A673 (cell line): ENCODE measurements around the gene CFAP99. TPM values are rescaled to one million over a fixed set of nuclear protein-coding genes. Genes with fewer than 3 reads are reported as not detected.

Experiments used
- BruUV-seq: library from RNA; stranded (reverse); fragments of 400-500 nt; replicated peaks from 2 replicates; lab custom pipeline; 2021; lab: Mats Ljungman, UMichigan
- CTCF ChIA-PET: fragments of 300-600 bp; sonication (Branson Sonifier 250); formaldehyde crosslinking; loops from one replicate; lab custom pipeline; 2022; ENCODE audit warnings: antibody characterized with exemption; lab: Charles Lee
- POLR2A ChIA-PET: fragments of 300-600 bp; sonication (Branson Sonifier 250); formaldehyde crosslinking; loops from one replicate; lab custom pipeline; 2022; ENCODE audit warnings: antibody characterized with exemption; ENCODE audit not compliant: low non-redundant PET; lab: Charles Lee
- DNase-seq: peaks from one replicate; pipeline ENCODE4 v3.0.0-alpha.2; 2015; ENCODE audit warnings: low spot score
- H3K27ac ChIP-seq: fragments of 200-600 bp; sonication (generic); 2 replicates; pipeline ENCODE4 v1.5.1; 2016; ENCODE audit warnings: mixed run types, low read depth, mild to moderate bottlenecking, mixed read lengths, antibody characterized with exemption, low read length; ENCODE audit not compliant: poor library complexity, severe bottlenecking
- H3K27me3 ChIP-seq: fragments of 200-600 bp; sonication (generic); replicated peaks from 2 replicates; pipeline ENCODE4 v1.6.1; 2017; ENCODE audit warnings: mixed run types, low read depth, mild to moderate bottlenecking, mixed read lengths, antibody characterized with exemption, low read length; ENCODE audit not compliant: insufficient read depth, poor library complexity
- H3K36me3 ChIP-seq: fragments of 200-600 bp; sonication (generic); 2 replicates; pipeline ENCODE4 v1.6.1; 2016; ENCODE audit warnings: mixed run types, mild to moderate bottlenecking, mixed read lengths, antibody characterized with exemption, low read length; ENCODE audit not compliant: insufficient read depth, poor library complexity, severe bottlenecking
- H3K4me1 ChIP-seq: fragments of 200-600 bp; sonication (generic); 2 replicates; pipeline ENCODE4 v1.6.1; 2017; ENCODE audit warnings: mixed run types, mild to moderate bottlenecking, mixed read lengths, antibody characterized with exemption, low read length; ENCODE audit not compliant: insufficient read depth, poor library complexity, severe bottlenecking
- H3K4me3 ChIP-seq: fragments of 200-600 bp; sonication (generic); 2 replicates; pipeline ENCODE4 v1.5.1; 2016; ENCODE audit warnings: low read depth, mixed run types, mild to moderate bottlenecking, mixed read lengths, low read length; ENCODE audit not compliant: poor library complexity, severe bottlenecking
- H3K9me3 ChIP-seq: fragments of 200-600 bp; sonication (generic); 2 replicates; pipeline ENCODE4 v1.6.1; 2016; ENCODE audit warnings: mixed run types, low read depth, mild to moderate bottlenecking, mixed read lengths, antibody characterized with exemption, low read length; ENCODE audit not compliant: poor library complexity, severe bottlenecking
- CTCF ChIP-seq: fragments of 300-800, 200-600 bp; sonication (generic); conservative IDR thresholded peaks from 2 replicates; pipeline ENCODE4 v1.5.1; 2017; ENCODE audit warnings: low read depth, mild to moderate bottlenecking, antibody characterized with exemption, low read length, moderate library complexity, mixed read lengths
- EZH2 ChIP-seq: fragments of 200-600 bp; sonication (generic); IDR thresholded peaks from 2 replicates; pipeline ENCODE4 v1.6.1; 2017; ENCODE audit warnings: borderline replicate concordance, low read depth, mild to moderate bottlenecking, mixed read lengths, antibody characterized with exemption, low read length; ENCODE audit not compliant: poor library complexity, severe bottlenecking
- intact Hi-C: fragments of 100-400 bp; cut with micrococcal nuclease; formaldehyde crosslinking; loops from one replicate; pipeline ENCODE4 v1.10.0; 2022; ENCODE audit not compliant: unreplicated experiment
- total RNA-seq: library from RNA; stranded (reverse); gene quantifications from 2 replicates; pipeline ENCODE4 v1.2.3, GENCODE V29; 2021

The CFAP99 gene
- total RNA-seq, 1 experiment from 2014 or later = not detected

- H3K4me3 ChIP-seq = no peak overlapping the region
- H3K9me3 ChIP-seq = no peaks in the 10 kb centered on the region
- CTCF ChIA-PET = no interaction called here
- POLR2A ChIA-PET = no interaction called here
- peaks cover 13% of the 10 kb centered on the region for H3K4me1 ChIP-seq
- H3K27ac ChIP-seq = no peak overlapping the region
- no peak for TF ChIP-seq CTCF
- TF ChIP-seq EZH2 = no peak
- intact Hi-C loops = no loop called here
- H3K36me3 ChIP-seq = no peaks in the 10 kb centered on the region
- no peak for DNase-seq
- no TSS peak for BruUV-seq
- H3K27me3 ChIP-seq = no peaks in the 10 kb centered on the region
Measured at GRCh38 chr4:2395584-2395983, 23.2 kb upstream of the CFAP99 start.

DNA sequence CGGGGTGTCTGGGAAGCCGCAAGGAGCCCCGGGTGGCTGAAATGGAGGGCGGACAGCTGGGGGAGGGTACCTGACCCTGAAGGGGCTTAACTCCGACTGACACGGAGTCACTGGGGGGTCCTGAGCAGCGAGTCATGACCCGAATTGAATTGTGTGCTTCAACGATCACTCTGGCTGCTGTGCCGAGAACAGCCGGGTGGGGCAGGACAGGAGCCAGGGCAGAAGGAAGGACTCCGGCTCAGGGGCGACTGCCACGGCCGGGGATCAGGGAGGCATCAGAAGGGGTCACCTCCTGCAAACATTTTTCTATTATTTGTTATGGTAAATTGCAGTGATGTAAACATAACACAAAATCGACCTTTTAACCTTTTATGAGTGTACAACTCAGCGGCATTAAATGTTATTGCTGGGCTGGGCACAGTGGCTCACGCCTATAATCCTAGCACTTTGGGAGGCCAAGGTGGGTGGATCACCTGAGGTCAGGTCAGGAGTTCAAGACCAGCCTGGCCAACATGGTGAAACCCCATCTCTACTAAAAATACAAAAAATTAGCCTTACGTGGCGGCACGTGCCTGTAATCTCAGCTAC is 21.9 kb upstream of the CFAP99 start:
- CTCF ChIA-PET = no interaction called here
- no peaks in the 10 kb centered on the region for H3K27me3 ChIP-seq
- H3K36me3 ChIP-seq = no peaks in the 10 kb centered on the region
- H3K4me1 ChIP-seq = peaks cover 17% of the 10 kb centered on the region
- H3K4me3 ChIP-seq = no peak overlapping the region
- intact Hi-C loops = no loop called here
- BruUV-seq = no TSS peak
- TF ChIP-seq EZH2 = no peak
- no peak for TF ChIP-seq CTCF
- H3K27ac ChIP-seq = no peak overlapping the region
- H3K9me3 ChIP-seq = no peaks in the 10 kb centered on the region
- DNase-seq = no peak
- POLR2A ChIA-PET = no interaction called here

DNA sequence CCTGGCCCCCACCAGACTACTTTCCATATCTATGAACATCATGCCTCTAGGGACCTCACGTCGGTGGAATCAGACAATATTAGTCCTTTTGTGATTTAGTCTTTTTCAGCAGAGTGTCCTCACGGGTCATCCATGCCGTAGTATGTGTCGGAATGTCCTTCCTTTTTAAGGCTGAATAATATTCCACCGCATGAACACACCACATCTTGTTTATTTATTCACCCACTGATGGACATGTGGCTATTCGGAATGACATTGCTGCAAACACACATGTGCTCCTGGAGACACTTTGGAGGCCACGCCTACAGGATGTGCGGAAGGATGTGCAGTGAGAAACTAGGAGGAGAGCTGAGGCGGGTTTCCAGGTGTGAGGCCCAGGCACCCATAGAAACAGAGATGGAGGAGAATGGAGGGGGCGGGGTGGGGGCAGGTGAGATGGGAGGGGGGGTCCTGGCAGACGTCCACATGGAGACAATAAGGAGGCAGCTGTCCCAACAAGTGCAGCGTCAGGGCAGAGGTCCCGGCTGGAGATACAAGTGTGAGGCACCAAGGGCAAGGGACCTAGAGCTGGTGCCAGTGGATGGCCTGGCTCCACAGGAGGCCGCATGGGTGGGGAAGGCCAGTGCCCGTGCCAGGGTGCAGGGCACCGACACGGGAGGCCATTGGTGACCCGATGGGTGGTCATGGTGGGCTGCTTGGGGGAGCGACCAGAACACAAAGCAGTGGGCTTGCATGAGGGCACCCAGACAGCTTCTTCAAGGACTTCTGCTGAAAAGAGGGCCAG is 21.0 kb upstream of the CFAP99 start:
- intact Hi-C loops = no loop called here
- H3K9me3 ChIP-seq = no peaks in the 10 kb centered on the region
- ChIA-PET POLR2A (no interaction called here), CTCF (no interaction called here)
- H3K27me3 ChIP-seq = no peaks in the 10 kb centered on the region
- no peak overlapping the region for H3K4me3 ChIP-seq
- no peak for DNase-seq
- peaks cover 23% of the 10 kb centered on the region for H3K4me1 ChIP-seq
- no peaks in the 10 kb centered on the region for H3K36me3 ChIP-seq
- no peak for TF ChIP-seq EZH2
- no peak for TF ChIP-seq CTCF
- no TSS peak for BruUV-seq
- H3K27ac ChIP-seq = no peak overlapping the region
